Mesenchymal stem cell (in vitro differentiated cells and primary cell): ENCODE measurements around the gene CFAP251. TPM values are rescaled to one million over a fixed set of nuclear protein-coding genes. Genes with fewer than 3 reads are reported as not detected.
A peak's percentile ranks its signal among the peaks of the same experiment; 100 is the strongest.
"Not testable (repeated sequence)": the region's sequence is repeated elsewhere in the genome, so short reads cannot be mapped to it uniquely, and the experiment has no call there.

Source experiments
- DNase-seq: peaks from one replicate; pipeline ENCODE4 v3.0.0-alpha.2; 2013
- H2AFZ ChIP-seq: one replicate; pipeline ENCODE4 v1.6.1; 2013; ENCODE audit warnings: low read depth, mild to moderate bottlenecking, control low read depth, inconsistent platforms, low read length, moderate library complexity
- H2AK5ac ChIP-seq: 2 replicates; pipeline ENCODE4 v1.6.1; 2013; ENCODE audit warnings: low read length, moderate library complexity, mild to moderate bottlenecking, inconsistent platforms; ENCODE audit not compliant: severe bottlenecking
- H2BK120ac ChIP-seq: one replicate; pipeline ENCODE4 v1.6.1; 2013; ENCODE audit warnings: low read depth, mild to moderate bottlenecking, inconsistent platforms, low read length, moderate library complexity
- H2BK12ac ChIP-seq, 2 experiments: one replicate each; pipeline ENCODE4 v1.6.1; 2013; ENCODE audit warnings: inconsistent platforms in 2 of 2, low read length in 2 of 2, mild to moderate bottlenecking in 2 of 2, moderate library complexity in 2 of 2, control low read depth in 1 of 2
- H2BK15ac ChIP-seq: one replicate; pipeline ENCODE4 v1.6.1; 2013; ENCODE audit warnings: mild to moderate bottlenecking, low read depth, inconsistent platforms; ENCODE audit not compliant: poor library complexity, severe bottlenecking
- H2BK5ac ChIP-seq: 2 replicates; pipeline ENCODE4 v1.6.1; 2013; ENCODE audit warnings: low read depth, mild to moderate bottlenecking, low read length, control low read depth, inconsistent platforms; ENCODE audit not compliant: poor library complexity, severe bottlenecking
- H3K14ac ChIP-seq, 2 experiments: one replicate each; pipeline ENCODE4 v1.6.1; 2013; ENCODE audit warnings: inconsistent platforms in 2 of 2, low read length in 2 of 2, control low read depth in 1 of 2, mild to moderate bottlenecking in 1 of 2, moderate library complexity in 1 of 2
- H3K18ac ChIP-seq, 2 experiments: one replicate each; pipeline ENCODE4 v1.6.1; 2013; ENCODE audit warnings: inconsistent platforms in 2 of 2, low read length in 2 of 2, control low read depth in 1 of 2, low read depth in 1 of 2, mild to moderate bottlenecking in 1 of 2
- H3K23ac ChIP-seq, 2 experiments: one replicate each; pipeline ENCODE4 v1.6.1; 2013; ENCODE audit warnings: inconsistent platforms in 2 of 2, low read length in 2 of 2, mild to moderate bottlenecking in 2 of 2, moderate library complexity in 2 of 2, control low read depth in 1 of 2
- H3K27ac ChIP-seq: 2 replicates; pipeline ENCODE4 v1.5.1; 2013; ENCODE audit warnings: mild to moderate bottlenecking, moderate library complexity, low read length, control low read depth, inconsistent platforms; ENCODE audit not compliant: poor library complexity, severe bottlenecking
- H3K27me3 ChIP-seq, 2 experiments: 2 replicates each; pipeline versions ENCODE4 v1.6.1 to v1.7.0; 2013; ENCODE audit warnings: low read length in 2 of 2, mild to moderate bottlenecking in 2 of 2, moderate library complexity in 2 of 2, control low read depth in 1 of 2, inconsistent platforms in 1 of 2; ENCODE audit not compliant: control insufficient read depth in 1 of 2, insufficient read depth in 1 of 2
- H3K36me3 ChIP-seq, 2 experiments: 2 replicates each; pipeline versions ENCODE4 v1.6.1 to v1.7.0; 2013; ENCODE audit warnings: low read length in 2 of 2, control low read depth in 1 of 2, inconsistent platforms in 1 of 2, low read depth in 1 of 2, mild to moderate bottlenecking in 1 of 2; ENCODE audit not compliant: insufficient read depth in 2 of 2, control insufficient read depth in 1 of 2
- H3K4ac ChIP-seq, 2 experiments: one replicate each; pipeline ENCODE4 v1.6.1; 2013; ENCODE audit warnings: inconsistent platforms in 2 of 2, low read length in 2 of 2, mild to moderate bottlenecking in 2 of 2, moderate library complexity in 2 of 2, control low read depth in 1 of 2, low read depth in 1 of 2
- H3K4me1 ChIP-seq: 2 replicates; pipeline ENCODE4 v1.6.1; 2013; ENCODE audit warnings: low read depth, low read length, control low read depth; ENCODE audit not compliant: control insufficient read depth, insufficient read depth
- H3K4me2 ChIP-seq: 2 replicates; pipeline ENCODE4 v1.6.1; 2013; ENCODE audit warnings: low read length, mild to moderate bottlenecking, inconsistent platforms; ENCODE audit not compliant: poor library complexity, severe bottlenecking
- H3K4me3 ChIP-seq, 2 experiments: 2 replicates each; pipeline versions ENCODE4 v1.5.1 to v1.7.0; 2013; ENCODE audit warnings: low read length in 2 of 2, mild to moderate bottlenecking in 2 of 2, control low read depth in 1 of 2, low read depth in 1 of 2; ENCODE audit not compliant: insufficient read depth in 1 of 2
- H3K79me1 ChIP-seq: replicated peaks from 2 replicates; pipeline ENCODE4 v1.6.1; 2013; ENCODE audit warnings: mild to moderate bottlenecking, control low read depth, low read length, inconsistent platforms; ENCODE audit not compliant: poor library complexity, severe bottlenecking
- H3K9ac ChIP-seq: 2 replicates; pipeline ENCODE4 v1.7.0; 2013; ENCODE audit warnings: mild to moderate bottlenecking, low read length, moderate library complexity
- H3K9me3 ChIP-seq: 2 replicates; pipeline ENCODE4 v1.7.0; 2013; ENCODE audit warnings: mild to moderate bottlenecking, low read length; ENCODE audit not compliant: control insufficient read depth
- H4K8ac ChIP-seq: one replicate; pipeline ENCODE4 v1.6.1; 2013; ENCODE audit warnings: inconsistent platforms, mild to moderate bottlenecking, low read length, moderate library complexity
- H4K91ac ChIP-seq: one replicate; pipeline ENCODE4 v1.6.1; 2013; ENCODE audit warnings: mild to moderate bottlenecking, low read length, inconsistent platforms
- WGBS: methylation state at CpG from one replicate; pipeline ENCODE4 v1.1.7; 2013; ENCODE audit warnings: mixed read lengths; 5-methylcytosine and 5-hydroxymethylcytosine counted together
- polyA plus RNA-seq, 2 experiments: library from polyadenylated mRNA; stranded (reverse); fragments of 200-250 nt; gene quantifications; one replicate each; pipeline ENCODE4 v1.2.3, GENCODE V29; 2013

The CFAP251 gene
- polyA plus RNA-seq (2013, experiment 1 of 2), result 8.4 TPM
- polyA plus RNA-seq (2013, experiment 2 of 2), result 8.4 TPM

GRCh38 chr12:121917950-121918678 is at the start of gene CFAP251:
Gene CFAP251 (plus strand): TSS chr12:121918592. CDS start chr12:121921306, 2,714 bp downstream.
- Histone ChIP-seq H4K8ac (peak within 1 kb of the TSS; percentile 79), H2BK12ac (peak within 1 kb of the TSS in 1 of 2 experiments; percentile 69), H3K18ac (peak within 1 kb of the TSS; percentile 48 to 77), H3K27ac (no peak within 1 kb of the TSS), H3K23ac (peak within 1 kb of the TSS in 1 of 2 experiments; percentile 32), H3K4ac (peak within 1 kb of the TSS in 1 of 2 experiments; percentile 47), H4K91ac (peak within 1 kb of the TSS; percentile 70), H3K79me1 (peaks cover 6% of the 10 kb centered on the region), H2BK120ac (no peak within 1 kb of the TSS), H3K14ac (no peak within 1 kb of the TSS), H3K9me3 (no peaks in the 10 kb centered on the region), H3K4me1 (peaks cover 7% of the 10 kb centered on the region), H2BK15ac (peak within 1 kb of the TSS; percentile 38), H3K4me2 (peak within 1 kb of the TSS; percentile 67), H3K27me3 (no peaks in the 10 kb centered on the region), H2AK5ac (no peak within 1 kb of the TSS), H2BK5ac (no peak within 1 kb of the TSS), H3K4me3 (peak within 1 kb of the TSS in 1 of 2 experiments; percentile 22), H2AFZ (no peak within 1 kb of the TSS), H3K36me3 (peaks cover 39 to 66% of the 10 kb centered on the region in 2 experiments), H3K9ac (no peak within 1 kb of the TSS)
- WGBS, result 30% methylated on average over 39 of the region's 41 CpGs
- DNase-seq, result peak; percentile 94

- not testable (repeated sequence) for H4K8ac ChIP-seq, H3K23ac ChIP-seq, DNase-seq, H4K91ac ChIP-seq, H2BK120ac ChIP-seq, H3K4ac ChIP-seq, H3K14ac ChIP-seq, H3K36me3 ChIP-seq, H3K9ac ChIP-seq, H2BK12ac ChIP-seq, H2BK15ac ChIP-seq, H3K4me1 ChIP-seq, H2BK5ac ChIP-seq, H3K79me1 ChIP-seq, H2AK5ac ChIP-seq, H3K4me2 ChIP-seq, H3K9me3 ChIP-seq, H3K27me3 ChIP-seq, H3K4me3 ChIP-seq, H2AFZ ChIP-seq, H3K27ac ChIP-seq, H3K18ac ChIP-seq
- WGBS, result over 99% methylated on average over 6 of the region's 8 CpGs
These were observed 49.2 kb upstream of the CFAP251 start for GRCh38 chr12:121869229-121869628.

GRCh38 chr12:121871467-121871866 is 46.9 kb upstream of the CFAP251 start:
- Histone ChIP-seq H3K4ac (no peak overlapping the region), H3K14ac (no peak overlapping the region), H3K4me2 (no peak overlapping the region), H2BK5ac (no peak overlapping the region), H3K27ac (no peak overlapping the region), H3K9me3 (no peaks in the 10 kb centered on the region), H4K8ac (no peak overlapping the region), H3K23ac (no peak overlapping the region), H2AFZ (no peak overlapping the region), H2BK15ac (no peak overlapping the region), H3K79me1 (no peaks in the 10 kb centered on the region), H3K18ac (peak overlapping the region in 1 of 2 experiments; percentile 18), H4K91ac (no peak overlapping the region), H2BK12ac (peak overlapping the region in 1 of 2 experiments; percentile 68), H2AK5ac (no peak overlapping the region), H3K4me1 (peaks cover 2% of the 10 kb centered on the region), H3K36me3 (no peaks in the 10 kb centered on the region), H3K9ac (no peak overlapping the region), H3K27me3 (no peaks in the 10 kb centered on the region), H3K4me3 (no peak overlapping the region), H2BK120ac (no peak overlapping the region)
- DNase-seq, result no peak
- 89% methylated on average over 3 of the region's 3 CpGs for WGBS

- no peak overlapping the region for H3K4me2 ChIP-seq
- H2BK120ac ChIP-seq, result no peak overlapping the region
- no peaks in the 10 kb centered on the region for H3K36me3 ChIP-seq
- no peak overlapping the region for H2BK15ac ChIP-seq
- H3K27ac ChIP-seq, result no peak overlapping the region
- peak overlapping the region in 1 of 2 experiments; percentile 4 for H3K4me3 ChIP-seq
- peak overlapping the region; percentile 47 for H3K9ac ChIP-seq
- H3K14ac ChIP-seq, result no peak overlapping the region
- no peak overlapping the region for H2BK5ac ChIP-seq
- DNase-seq, result peak; percentile 97
- H4K91ac ChIP-seq, result no peak overlapping the region
- H2BK12ac ChIP-seq, result no peak overlapping the region
- peak overlapping the region; percentile 55 to 81 for H3K18ac ChIP-seq
- H3K4ac ChIP-seq, result no peak overlapping the region
- H4K8ac ChIP-seq, result no peak overlapping the region
- H3K79me1 ChIP-seq, result no peaks in the 10 kb centered on the region
- WGBS, result 26% methylated on average over 4 of the region's 5 CpGs
- no peaks in the 10 kb centered on the region for H3K9me3 ChIP-seq
- H3K27me3 ChIP-seq, result no peaks in the 10 kb centered on the region
- no peak overlapping the region for H2AK5ac ChIP-seq
- H3K23ac ChIP-seq, result no peak overlapping the region
- H3K4me1 ChIP-seq, result peaks cover 2% of the 10 kb centered on the region
- no peak overlapping the region for H2AFZ ChIP-seq
These were observed 45.7 kb upstream of the CFAP251 start for GRCh38 chr12:121872546-121873215.
